C4-2B (cell line): ENCODE data around the gene RPLP1.
"Not testable (repeated sequence)": the region's sequence is repeated elsewhere in the genome, so short reads cannot be mapped to it uniquely, and the experiment has no call there.

Experiments
- H3K27ac ChIP-seq: fragments of 450-650 bp; 2 replicates; pipeline ENCODE4 v1.5.1; 2017
- CTCF ChIP-seq: fragments of 450-650 bp; conservative IDR thresholded peaks from 2 replicates; pipeline ENCODE4 v1.5.1; 2017; ENCODE audit warnings: mild to moderate bottlenecking
- ZFX ChIP-seq: fragments of 450-650 bp; IDR thresholded peaks from 2 replicates; pipeline ENCODE4 v1.6.1; 2017

RPLP1 gene

GRCh38 chr15:69439623-69440022, 13.0 kb upstream of the RPLP1 start:
- H3K27ac ChIP-seq, result no peak overlapping the region
- no peak for TF ChIP-seq ZFX

GRCh38 chr15:69443032-69443611, 9.5 kb upstream of the RPLP1 start:
- no peak overlapping the region for H3K27ac ChIP-seq
- TF ChIP-seq CTCF (no peak), ZFX (no peak)

- no peak overlapping the region for H3K27ac ChIP-seq
- TF ChIP-seq CTCF (no peak), ZFX (no peak)
Measured at GRCh38 chr15:69444686-69445085, 7.9 kb upstream of the RPLP1 start.

- TF ChIP-seq ZFX (no peak), CTCF (no peak)
- no peak overlapping the region for H3K27ac ChIP-seq
Measured at GRCh38 chr15:69446953-69447352, 5.7 kb upstream of the RPLP1 start.

GRCh38 chr15:69450221-69450620, 2.4 kb upstream of the RPLP1 start:
- H3K27ac ChIP-seq, result not testable (repeated sequence)

- H3K27ac ChIP-seq, result no peak overlapping the region
- TF ChIP-seq CTCF (no peak), ZFX (no peak)
Measured at GRCh38 chr15:69450968-69451695, 1.5 kb upstream of the RPLP1 start.

GRCh38 chr15:69451951-69452691, 497 bp upstream of the RPLP1 start:
- no peak for TF ChIP-seq ZFX
- TF ChIP-seq CTCF, result no peak
- H3K27ac ChIP-seq, result peak overlapping the region; percentile 95

- H3K27ac ChIP-seq, result no peak overlapping the region
- TF ChIP-seq ZFX (no peak), CTCF (no peak)
Measured at GRCh38 chr15:69454953-69455352, 2.3 kb downstream of the RPLP1 start.
